ENCODE results near the gene WDR72. TPM values are rescaled to one million over a fixed set of nuclear protein-coding genes. Genes with fewer than 3 reads are reported as not detected.

The WDR72 gene
- total RNA-seq, 4 donors from 2014 or later = 1.7 TPM; not detected in 3

- 90 to 100% methylated on average over 2 of the region's 2 CpGs for whole genome bisulfite sequencing, 2 donors (ENCODE audit: low coverage in 1 of 2)
- Histone ChIP-seq H3K27ac (no peak overlapping the region), H3K27me3 (no peaks in the 10 kb centered on the region), H3K4me3 (no peak overlapping the region), H3K36me3 (no peaks in the 10 kb centered on the region), H3K9me3 (no peaks in the 10 kb centered on the region), H3K4me1 (no peaks in the 10 kb centered on the region)
- TF ChIP-seq CTCF (IDR thresholded peaks at IDR 0.05) (no peak), POLR2A (IDR thresholded peaks at IDR 0.05) (no peak), EP300 (IDR thresholded peaks at IDR 0.05) (no peak), POLR2AphosphoS5 (IDR thresholded peaks at IDR 0.05) (no peak)
- ATAC-seq = no peak
These were observed 290.0 kb downstream of the WDR72 start for GRCh38 chr15:53469422-53469821.

Small RNA genes lying within 50 kb of the gene (small RNA-seq; reads per million reads assigned to genes)
- gene RNU2-53P (0 reads per million in 4 donors), gene RNU6-449P (0 reads per million in 4 donors)

Other genes with a start within 250 kb of the WDR72 start
- gene UNC13C, start 218.8 kb upstream of the WDR72 start, total RNA-seq = 10 to 100 TPM in 1 of 4 donors, 1 to 10 TPM in 2, under 1 TPM in 1; 0.89 to 13.9 (median 2.1) TPM

Measured in gastroesophageal sphincter (tissue), 4 donors.